ENCODE data around the gene COL12A1.

Gene COL12A1

GRCh38 chr6:75203721-75204120 is 2.1 kb downstream of the COL12A1 start:
- POLR2A ChIA-PET (ENCODE audit: low non-redundant PET), result no interaction called here
- peak overlapping the region; percentile 92 for H3K27ac ChIP-seq
- DNase-seq (ENCODE audit: low spot score), result no peak
- TF ChIP-seq CTCF (conservative IDR thresholded peaks at IDR 0.05; ENCODE audit: low read depth), result no peak
- CTCF ChIA-PET, result interaction anchor here (0.5 to 3.7 kb wide), 14 partner anchors 37 to 1288 kb away, joined by 3 to 27 read pairs (median 4); no protein-coding TSS in a partner anchor

GRCh38 chr6:75202676-75203131 is 3.1 kb downstream of the COL12A1 start:
- TF ChIP-seq CTCF (conservative IDR thresholded peaks at IDR 0.05; ENCODE audit: low read depth), result no peak
- ChIA-PET CTCF (interaction anchor here (0.5 to 0.7 kb wide), 3 partner anchors 57 to 1828 kb away, joined by 3 to 4 read pairs (median 4); no protein-coding TSS in a partner anchor), POLR2A (ENCODE audit: low non-redundant PET) (no interaction called here)
- DNase-seq (ENCODE audit: low spot score), result no peak
- H3K27ac ChIP-seq, result peak overlapping the region; percentile 46

- ChIA-PET POLR2A (ENCODE audit: low non-redundant PET) (no interaction called here), CTCF (interaction anchor here (0.5 to 0.7 kb wide), 4 partner anchors 58 to 1829 kb away, joined by 3 to 5 read pairs (median 4); no protein-coding TSS in a partner anchor)
- no peak for DNase-seq (ENCODE audit: low spot score)
- peak overlapping the region; percentile 46 for H3K27ac ChIP-seq
- no peak for TF ChIP-seq CTCF (conservative IDR thresholded peaks at IDR 0.05; ENCODE audit: low read depth)
Measured at GRCh38 chr6:75201901-75202672, 3.8 kb downstream of the COL12A1 start.

GRCh38 chr6:75201021-75201420 is 4.8 kb downstream of the COL12A1 start:
- no peak for DNase-seq (ENCODE audit: low spot score)
- no peak overlapping the region for H3K27ac ChIP-seq
- TF ChIP-seq CTCF (conservative IDR thresholded peaks at IDR 0.05; ENCODE audit: low read depth), result no peak
- POLR2A ChIA-PET (ENCODE audit: low non-redundant PET), result no interaction called here
- CTCF ChIA-PET, result no interaction called here

GRCh38 chr6:75199889-75200288 is 6.0 kb downstream of the COL12A1 start:
- ChIA-PET POLR2A (ENCODE audit: low non-redundant PET) (no interaction called here), CTCF (interaction anchor here (0.6 to 0.7 kb wide), 3 partner anchors 26 to 654 kb away, joined by 3 read pairs; no protein-coding TSS in a partner anchor)
- no peak for DNase-seq (ENCODE audit: low spot score)
- no peak for TF ChIP-seq CTCF (conservative IDR thresholded peaks at IDR 0.05; ENCODE audit: low read depth)
- no peak overlapping the region for H3K27ac ChIP-seq

- peak; percentile 63 for DNase-seq (ENCODE audit: low spot score)
- H3K27ac ChIP-seq, result no peak overlapping the region
- ChIA-PET POLR2A (ENCODE audit: low non-redundant PET) (no interaction called here), CTCF (no interaction called here)
- no peak for TF ChIP-seq CTCF (conservative IDR thresholded peaks at IDR 0.05; ENCODE audit: low read depth)
Measured at GRCh38 chr6:75196081-75196687, 9.7 kb downstream of the COL12A1 start.

All from RWPE1 (cell line).